SK-N-SH (cell line): Measurements from ENCODE around the gene KIF25. TPM values are rescaled to one million over a fixed set of nuclear protein-coding genes. Genes with fewer than 3 reads are reported as not detected.
"Not testable (repeated sequence)": the region's sequence is repeated elsewhere in the genome, so short reads cannot be mapped to it uniquely, and the experiment has no call there.

Experiments used
- CTCF ChIA-PET: fragments of 300-600, 350-600 bp; formaldehyde crosslinking; extraction: SDS; loops from one replicate; lab custom pipeline; 2021; lab: Yijun Ruan, JAX
- POLR2A ChIA-PET: fragments of 350-600 bp; sonication (Branson Sonifier 250); formaldehyde crosslinking; extraction: SDS; loops from one replicate; lab custom pipeline; 2020; ENCODE audit warnings: antibody characterized with exemption, inconsistent platforms; lab: Yijun Ruan, JAX
- DNase-seq: peaks from one replicate; pipeline ENCODE4 v3.0.0; 2012
- H2AFZ ChIP-seq: fragments of 200-600 bp; sonication (generic); 2 replicates; pipeline ENCODE4 v1.8.1; 2016; ENCODE audit warnings: antibody characterized with exemption, mild to moderate bottlenecking, low read depth
- H3F3A ChIP-seq: fragments of 200-600 bp; sonication (generic); replicated peaks from 2 replicates; pipeline ENCODE3; 2016; ENCODE audit warnings: antibody characterized with exemption, mild to moderate bottlenecking; ENCODE audit not compliant: insufficient read depth
- H3K27ac ChIP-seq, 2 experiments: fragments of 200-500 bp in 1 of 2; fragments of 200-600 bp in 1 of 2; sonication (Bioruptor generic) in 1 of 2; sonication (generic), shearing (Covaris generic) in 1 of 2; 2 replicates each; pipeline versions ENCODE4 v1.5.1 to v1.6.1; 2014 to 2016; ENCODE audit warnings: low read depth in 2 of 2, inconsistent platforms in 1 of 2, low read length in 1 of 2, mild to moderate bottlenecking in 1 of 2, mixed read lengths in 1 of 2
- H3K27me3 ChIP-seq: fragments of 200-600 bp; sonication (generic), shearing (Covaris generic); 2 replicates; pipeline ENCODE4 v1.6.1; 2016; ENCODE audit warnings: mixed run types; ENCODE audit not compliant: insufficient read depth
- H3K36me3 ChIP-seq, 2 experiments: fragments of 200-500 bp in 1 of 2; fragments of 200-600 bp in 1 of 2; sonication (Bioruptor generic) in 1 of 2; sonication (generic) in 1 of 2; replicated peaks in 1 of 2; 2 replicates each; pipeline versions ENCODE3 to v1.5.1; 2014 to 2016; ENCODE audit warnings: low read length in 1 of 2, mild to moderate bottlenecking in 1 of 2; ENCODE audit not compliant: insufficient read depth in 2 of 2, control insufficient read depth in 1 of 2
- H3K4me1 ChIP-seq, 2 experiments: fragments of 200-500 bp in 1 of 2; fragments of 200-600 bp in 1 of 2; sonication (Bioruptor generic) in 1 of 2; sonication (generic), shearing (Covaris generic) in 1 of 2; 2 replicates each; pipeline versions ENCODE4 v1.5.1 to v1.6.1; 2014 to 2016; ENCODE audit warnings: low read depth in 1 of 2, low read length in 1 of 2, mixed run types in 1 of 2; ENCODE audit not compliant: insufficient read depth in 2 of 2, control insufficient read depth in 1 of 2
- H3K4me2 ChIP-seq: fragments of 200-600 bp; sonication (generic), shearing (Covaris generic); 2 replicates; pipeline ENCODE4 v1.6.1; 2017; ENCODE audit warnings: mixed run types
- H3K4me3 ChIP-seq, 2 experiments: fragments of 200-500 bp in 1 of 2; fragments of 200-600 bp in 1 of 2; sonication (Bioruptor generic) in 1 of 2; sonication (generic), shearing (Covaris generic) in 1 of 2; 2 replicates each; pipeline versions ENCODE4 v1.5.1 to v1.8.1; 2014 to 2016; ENCODE audit warnings: low read depth in 2 of 2, inconsistent platforms in 1 of 2, low read length in 1 of 2, mild to moderate bottlenecking in 1 of 2, mixed read lengths in 1 of 2, moderate library complexity in 1 of 2
- H3K79me2 ChIP-seq: fragments of 200-600 bp; sonication (generic); 2 replicates; pipeline ENCODE4 v1.8.1; 2017; ENCODE audit warnings: mild to moderate bottlenecking; ENCODE audit not compliant: insufficient read depth
- H3K9ac ChIP-seq: fragments of 200-600 bp; sonication (generic); 2 replicates; pipeline ENCODE4 v1.6.1; 2017; ENCODE audit warnings: mixed run types
- H3K9me2 ChIP-seq: fragments of 200-600 bp; sonication (generic); 2 replicates; pipeline ENCODE4 v1.6.1; 2017; ENCODE audit warnings: mixed run types
- H3K9me3 ChIP-seq: fragments of 200-600 bp; sonication (generic); 2 replicates; pipeline ENCODE4 v1.6.1; 2017; ENCODE audit warnings: mixed run types, mild to moderate bottlenecking, moderate library complexity
- H4K20me1 ChIP-seq: fragments of 200-600 bp; sonication (generic); 2 replicates; pipeline ENCODE4 v1.6.1; 2017; ENCODE audit warnings: mild to moderate bottlenecking, mixed run types; ENCODE audit not compliant: insufficient read depth
- ELF1 ChIP-seq: IDR thresholded peaks from 2 replicates; pipeline ENCODE4 v1.4.0; 2012
- FOXJ3 ChIP-seq: sonication (generic); formaldehyde crosslinking; IDR thresholded peaks from 2 replicates; pipeline ENCODE4 v1.5.1; 2020; ENCODE audit warnings: mild to moderate bottlenecking, missing genetic modification reagents
- GABPA ChIP-seq: IDR thresholded peaks from 2 replicates; pipeline ENCODE4 v1.4.0; 2012; ENCODE audit warnings: low read depth, mild to moderate bottlenecking
- GATA2 ChIP-seq: sonication (generic); formaldehyde crosslinking; IDR thresholded peaks from 2 replicates; pipeline ENCODE4 v1.5.0; 2020; ENCODE audit warnings: mild to moderate bottlenecking, missing genetic modification reagents
- JUND ChIP-seq: IDR thresholded peaks from 2 replicates; pipeline ENCODE4 v1.4.0; 2012
- MAX ChIP-seq: IDR thresholded peaks from 2 replicates; pipeline ENCODE4 v1.4.0; 2012; ENCODE audit warnings: low read depth
- MXI1 ChIP-seq: IDR thresholded peaks from 2 replicates; pipeline ENCODE4 v1.6.1; 2012; ENCODE audit warnings: mild to moderate bottlenecking, low read depth, low read length, improper control_type of control experiment
- NRF1 ChIP-seq: IDR thresholded peaks from 2 replicates; pipeline ENCODE4 v1.6.1; 2012; ENCODE audit warnings: low read depth, mild to moderate bottlenecking, low read length
- POLR2AphosphoS5 ChIP-seq: IDR thresholded peaks from 2 replicates; pipeline ENCODE4 v1.6.1; 2012; ENCODE audit warnings: low read depth, low read length
- RAD21 ChIP-seq: IDR thresholded peaks from 2 replicates; pipeline ENCODE4 v1.6.1; 2012; ENCODE audit warnings: mild to moderate bottlenecking, low read length
- RCOR1 ChIP-seq: fragments of 150-350 bp; IDR thresholded peaks from 2 replicates; pipeline ENCODE4 v1.6.1; 2017; ENCODE audit warnings: antibody characterized with exemption, low read length
- RFX5 ChIP-seq: IDR thresholded peaks from 2 replicates; pipeline ENCODE4 v1.6.1; 2012; ENCODE audit warnings: mild to moderate bottlenecking, improper control_type of control experiment, low read length
- RXRA ChIP-seq: IDR thresholded peaks from 2 replicates; pipeline ENCODE4 v1.4.0; 2012; ENCODE audit warnings: low read depth, mild to moderate bottlenecking, borderline replicate concordance
- SIN3A ChIP-seq: IDR thresholded peaks from 2 replicates; pipeline ENCODE4 v1.6.1; 2012; ENCODE audit warnings: low read depth, mild to moderate bottlenecking, low read length, moderate library complexity, borderline replicate concordance
- TAF1 ChIP-seq: IDR thresholded peaks from 2 replicates; pipeline ENCODE4 v1.6.1; 2012; ENCODE audit warnings: low read depth, mild to moderate bottlenecking, low read length, moderate library complexity, borderline replicate concordance
- TCF12 ChIP-seq: IDR thresholded peaks from 2 replicates; pipeline ENCODE4 v1.4.0; 2012
- TEAD4 ChIP-seq: IDR thresholded peaks from 2 replicates; pipeline ENCODE4 v1.4.0; 2012; ENCODE audit warnings: mild to moderate bottlenecking, borderline replicate concordance; ENCODE audit not compliant: insufficient read depth
- YY1 ChIP-seq: IDR thresholded peaks from 2 replicates; pipeline ENCODE4 v1.4.0; 2012; ENCODE audit warnings: low read depth, mild to moderate bottlenecking
- WGBS: methylation state at CpG from one replicate; pipeline ENCODE4 v1.1.6; 2017; ENCODE audit warnings: low lambda C conversion rate; 5-methylcytosine and 5-hydroxymethylcytosine counted together
- polyA plus RNA-seq, 3 experiments: library from polyadenylated mRNA; depleted of rRNA; stranded (reverse); fragments of >200 nt; gene quantifications; 2 replicates each; pipeline ENCODE4 v1.2.3, GENCODE V29; 2012
- TF ChIP-seq, protein P1 (sequence below): fragments of 200-600 bp; sonication (generic); IDR thresholded peaks from 2 replicates; pipeline ENCODE4 v1.6.1; 2017; ENCODE audit warnings: antibody characterized with exemption, mild to moderate bottlenecking, moderate library complexity

KIF25 gene
- polyA plus RNA-seq, 1 of the 3 experiments (the other 2 are of a cell fraction): not detected

DNA sequence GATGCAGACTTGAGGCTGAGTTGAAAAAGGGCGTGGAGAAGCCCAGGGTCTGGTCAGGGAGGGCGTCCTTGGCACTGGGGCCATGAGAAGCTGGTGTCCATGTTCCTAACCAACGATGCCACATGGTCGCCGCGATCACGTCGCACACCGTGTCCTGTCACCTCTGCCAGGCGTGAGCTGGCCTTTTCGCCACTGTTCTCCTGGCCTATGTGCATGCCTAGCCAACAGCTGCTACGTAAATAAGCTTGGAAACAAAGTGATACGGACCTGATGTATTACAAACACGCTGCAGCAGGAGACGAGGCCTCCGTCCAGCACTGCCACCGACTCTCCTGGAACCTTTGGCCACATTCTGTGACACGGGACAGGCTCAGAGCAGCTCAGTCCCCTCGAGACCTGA, 22.0 kb upstream of the KIF25 start:
- Histone ChIP-seq H3F3A (no peaks in the 10 kb centered on the region), H3K27ac (no peak overlapping the region), H3K9me3 (no peaks in the 10 kb centered on the region), H4K20me1 (no peaks in the 10 kb centered on the region), H3K4me3 (no peak overlapping the region), H3K27me3 (no peaks in the 10 kb centered on the region), H3K4me2 (no peak overlapping the region), H3K79me2 (no peaks in the 10 kb centered on the region)
- CTCF ChIA-PET: interaction anchor here (1.5 kb wide), 1 partner anchor 68 kb away, joined by 5 read pairs; no protein-coding TSS in a partner anchor
- 87% methylated on average over 18 of the region's 19 CpGs for WGBS
- TF ChIP-seq RAD21 (no peak), TCF12 (no peak), ELF1 (no peak), JUND (no peak), YY1 (no peak), GATA2 (no peak), MAX (no peak), NRF1 (no peak), SIN3A (no peak), POLR2AphosphoS5 (no peak)
- TF ChIP-seq, protein P1, sequence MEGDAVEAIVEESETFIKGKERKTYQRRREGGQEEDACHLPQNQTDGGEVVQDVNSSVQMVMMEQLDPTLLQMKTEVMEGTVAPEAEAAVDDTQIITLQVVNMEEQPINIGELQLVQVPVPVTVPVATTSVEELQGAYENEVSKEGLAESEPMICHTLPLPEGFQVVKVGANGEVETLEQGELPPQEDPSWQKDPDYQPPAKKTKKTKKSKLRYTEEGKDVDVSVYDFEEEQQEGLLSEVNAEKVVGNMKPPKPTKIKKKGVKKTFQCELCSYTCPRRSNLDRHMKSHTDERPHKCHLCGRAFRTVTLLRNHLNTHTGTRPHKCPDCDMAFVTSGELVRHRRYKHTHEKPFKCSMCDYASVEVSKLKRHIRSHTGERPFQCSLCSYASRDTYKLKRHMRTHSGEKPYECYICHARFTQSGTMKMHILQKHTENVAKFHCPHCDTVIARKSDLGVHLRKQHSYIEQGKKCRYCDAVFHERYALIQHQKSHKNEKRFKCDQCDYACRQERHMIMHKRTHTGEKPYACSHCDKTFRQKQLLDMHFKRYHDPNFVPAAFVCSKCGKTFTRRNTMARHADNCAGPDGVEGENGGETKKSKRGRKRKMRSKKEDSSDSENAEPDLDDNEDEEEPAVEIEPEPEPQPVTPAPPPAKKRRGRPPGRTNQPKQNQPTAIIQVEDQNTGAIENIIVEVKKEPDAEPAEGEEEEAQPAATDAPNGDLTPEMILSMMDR: no peak
- TF ChIP-seq, all 33 proteins: peak for 0
- Histone ChIP-seq H2AFZ (no peak overlapping the region), H3K9me2 (no peaks in the 10 kb centered on the region), H3K4me1 (peaks cover 0 to 4% of the 10 kb centered on the region in 2 experiments; a peak in 1 of 4 replicates), H3K36me3 (peaks cover 0 to 9% of the 10 kb centered on the region in 2 experiments), H3K9ac (no peak overlapping the region)
- POLR2A ChIA-PET: no interaction called here
- no peak for DNase-seq

DNA sequence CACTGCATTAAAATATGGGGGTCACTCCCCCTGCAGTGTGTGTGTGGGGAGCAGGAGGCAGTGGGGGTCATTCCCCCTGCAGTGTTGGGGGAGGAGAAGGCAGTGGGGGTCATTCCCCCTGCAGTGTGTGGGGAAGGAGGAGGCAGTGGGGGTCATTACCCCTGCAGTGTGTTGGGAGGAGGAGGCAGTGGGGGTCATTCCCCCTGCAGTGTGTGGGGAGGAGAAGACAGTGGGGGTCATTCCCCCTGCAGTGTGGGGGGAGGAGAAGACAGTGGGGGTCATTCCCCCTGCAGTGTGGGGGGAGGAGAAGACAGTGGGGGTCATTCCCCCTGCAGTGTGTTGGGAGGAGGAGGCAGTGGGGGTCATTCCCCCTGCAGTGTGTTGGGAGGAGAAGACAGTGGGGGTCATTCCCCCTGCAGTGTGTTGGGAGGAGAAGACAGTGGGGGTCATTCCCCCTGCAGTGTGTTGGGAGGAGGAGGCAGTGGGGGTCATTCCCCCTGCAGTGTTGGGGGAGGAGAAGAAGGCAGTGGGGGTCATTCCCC, 21.3 kb upstream of the KIF25 start:
- H4K20me1 ChIP-seq, H3K27me3 ChIP-seq, CTCF ChIA-PET, POLR2A ChIA-PET, H3K4me3 ChIP-seq, H3K9me3 ChIP-seq, H3K9me2 ChIP-seq, H3K9ac ChIP-seq, H3K4me1 ChIP-seq, H2AFZ ChIP-seq, H3K79me2 ChIP-seq, H3K36me3 ChIP-seq, H3K27ac ChIP-seq, H3F3A ChIP-seq, DNase-seq, H3K4me2 ChIP-seq: not testable (repeated sequence)

- H3K9ac ChIP-seq: no peak overlapping the region
- DNase-seq: no peak
- POLR2A ChIA-PET: no interaction called here
- H3K27me3 ChIP-seq: no peaks in the 10 kb centered on the region
- CTCF ChIA-PET: interaction anchor here (0.9 kb wide), 1 partner anchor 9 kb away, joined by 3 read pairs; no protein-coding TSS in a partner anchor
- peaks cover 0 to 4% of the 10 kb centered on the region in 2 experiments; a peak in 1 of 4 replicates for H3K4me1 ChIP-seq
- WGBS: 86% methylated on average over 17 of the region's 27 CpGs
- H3K9me2 ChIP-seq: no peaks in the 10 kb centered on the region
- H3K4me3 ChIP-seq: no peak overlapping the region
- no peak overlapping the region for H3K4me2 ChIP-seq
- no peaks in the 10 kb centered on the region for H3K79me2 ChIP-seq
- no peaks in the 10 kb centered on the region for H3K9me3 ChIP-seq
- H4K20me1 ChIP-seq: no peaks in the 10 kb centered on the region
- H3K27ac ChIP-seq: no peak overlapping the region
- H3K36me3 ChIP-seq: no peaks in the 10 kb centered on the region
- no peaks in the 10 kb centered on the region for H3F3A ChIP-seq
- H2AFZ ChIP-seq: no peak overlapping the region
- TF ChIP-seq POLR2AphosphoS5 (no peak), GABPA (no peak), TAF1 (no peak), MXI1 (no peak), RXRA (no peak), NRF1 (no peak), YY1 (no peak), RCOR1 (no peak), RFX5 (no peak), FOXJ3 (no peak), TEAD4 (no peak)
- TF ChIP-seq, protein P1: no peak
These were observed 20.8 kb upstream of the KIF25 start for GRCh38 chr6:167976708-167977107.
